ENCODE data around the gene CILP.
"Not testable (repeated sequence)": the region's sequence is repeated elsewhere in the genome, so short reads cannot be mapped to it uniquely, and the experiment has no call there.

Gene CILP

GRCh38 chr15:65210770-65211481 is at the start of gene CILP:
CILP (minus strand) TSS chr15:65211473; CDS start chr15:65209755, 1,718 bp downstream.
- no peak for DNase-seq

DNA sequence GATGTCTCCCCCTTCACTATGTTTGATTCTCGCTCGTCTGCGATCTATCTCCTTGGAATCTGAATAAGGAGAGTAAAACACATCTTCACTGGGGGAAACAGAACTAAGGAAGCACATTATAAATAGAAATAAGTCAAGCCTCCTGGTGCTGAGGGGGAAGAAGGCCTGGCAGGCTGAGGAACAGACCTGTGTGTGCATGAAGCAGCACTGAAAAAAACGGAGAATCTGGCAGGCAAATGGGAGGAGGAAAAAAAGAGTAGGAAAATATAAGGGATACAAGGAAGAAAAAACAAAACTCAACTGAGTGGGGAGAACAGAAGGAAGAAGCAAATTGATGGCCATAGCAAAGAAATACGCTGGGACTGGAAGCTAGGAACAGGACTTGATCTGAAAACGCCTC is 49.7 kb upstream of the CILP start:
- no peak for DNase-seq

DNA sequence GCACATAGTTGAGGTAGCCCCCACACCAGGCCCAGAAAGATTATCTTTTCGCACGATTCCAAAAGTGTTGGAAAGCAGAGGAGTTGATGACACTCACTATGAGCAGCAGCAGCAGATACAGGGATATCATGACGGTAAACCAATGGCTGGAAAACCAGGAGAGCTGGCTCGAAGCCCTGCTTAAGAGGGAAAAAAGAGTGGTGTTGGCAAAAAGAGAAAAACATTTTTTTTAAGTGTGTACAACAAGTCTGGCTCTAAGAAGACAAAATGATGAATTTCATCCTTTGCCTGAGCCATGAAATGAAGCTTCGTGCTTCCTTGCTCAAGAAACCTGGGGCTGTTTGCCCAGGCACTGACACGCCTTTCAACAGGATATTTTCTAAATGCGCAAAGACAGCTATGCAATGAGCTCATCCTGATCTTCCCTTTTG is 48.1 kb upstream of the CILP start:
- no peak for DNase-seq

- DNase-seq: no peak
Measured at GRCh38 chr15:65258375-65259262, 47.3 kb upstream of the CILP start.

- no peak for DNase-seq
Measured at GRCh38 chr15:65255486-65256140, 44.3 kb upstream of the CILP start.

GRCh38 chr15:65254758-65255157 is 43.5 kb upstream of the CILP start:
- no peak for DNase-seq

- no peak for DNase-seq
Measured at GRCh38 chr15:65254356-65254755, 43.1 kb upstream of the CILP start.

GRCh38 chr15:65249641-65250040 is 38.4 kb upstream of the CILP start:
- DNase-seq: no peak

GRCh38 chr15:65248511-65249255 is 37.4 kb upstream of the CILP start:
- no peak for DNase-seq

DNA sequence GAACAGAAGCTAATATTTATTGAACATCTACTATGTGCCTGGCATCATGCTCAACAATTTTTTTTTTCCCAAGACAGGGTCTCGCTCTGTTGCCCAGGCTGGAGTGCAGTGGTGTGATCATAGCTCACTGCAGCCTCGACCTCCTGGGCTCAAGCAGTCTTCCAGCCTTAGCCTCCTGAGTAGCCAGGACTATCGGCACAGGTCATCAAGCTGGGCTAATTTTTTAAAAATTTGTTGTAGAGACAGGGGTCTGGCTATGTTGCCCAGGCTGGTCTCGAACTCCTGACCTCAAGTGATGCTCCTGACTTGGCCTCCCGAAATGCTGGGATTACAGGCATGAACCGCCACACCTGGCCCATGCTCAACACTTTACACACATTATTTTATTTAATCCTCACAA is 35.7 kb upstream of the CILP start:
- DNase-seq: no peak

DNA sequence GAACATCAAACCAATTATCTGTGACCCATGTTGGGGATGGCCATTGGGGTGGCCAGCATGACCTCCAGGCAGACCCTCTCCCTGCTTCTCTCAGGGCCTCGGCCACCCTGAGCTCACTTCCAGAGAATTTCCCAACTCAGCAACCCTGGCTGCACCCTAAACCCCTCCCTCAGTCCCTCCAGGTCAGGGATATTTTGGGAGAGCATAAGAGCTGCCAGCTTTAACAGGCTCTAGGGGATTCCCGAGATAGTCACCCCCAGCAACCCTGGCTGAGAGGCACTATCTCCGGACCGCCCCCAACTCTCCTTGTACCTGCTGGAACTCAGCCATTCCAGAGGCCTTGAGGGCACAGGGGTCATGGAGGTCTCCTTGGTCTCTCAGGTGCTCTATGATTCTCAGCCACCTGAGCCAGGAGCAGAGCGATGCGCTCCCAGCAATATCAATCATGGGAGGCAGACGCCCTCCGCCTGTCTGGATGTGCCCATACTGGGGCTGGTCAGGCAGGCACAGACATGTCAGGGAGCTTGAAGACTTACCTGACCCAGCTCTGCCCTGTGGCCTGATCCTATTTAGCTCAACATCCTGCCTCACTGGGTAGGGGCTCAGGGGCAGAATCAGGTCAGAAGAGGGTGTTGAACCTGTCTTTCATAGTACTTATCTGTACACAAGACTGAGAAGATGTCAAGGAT is 34.9 kb upstream of the CILP start:
- no peak for DNase-seq

DNA sequence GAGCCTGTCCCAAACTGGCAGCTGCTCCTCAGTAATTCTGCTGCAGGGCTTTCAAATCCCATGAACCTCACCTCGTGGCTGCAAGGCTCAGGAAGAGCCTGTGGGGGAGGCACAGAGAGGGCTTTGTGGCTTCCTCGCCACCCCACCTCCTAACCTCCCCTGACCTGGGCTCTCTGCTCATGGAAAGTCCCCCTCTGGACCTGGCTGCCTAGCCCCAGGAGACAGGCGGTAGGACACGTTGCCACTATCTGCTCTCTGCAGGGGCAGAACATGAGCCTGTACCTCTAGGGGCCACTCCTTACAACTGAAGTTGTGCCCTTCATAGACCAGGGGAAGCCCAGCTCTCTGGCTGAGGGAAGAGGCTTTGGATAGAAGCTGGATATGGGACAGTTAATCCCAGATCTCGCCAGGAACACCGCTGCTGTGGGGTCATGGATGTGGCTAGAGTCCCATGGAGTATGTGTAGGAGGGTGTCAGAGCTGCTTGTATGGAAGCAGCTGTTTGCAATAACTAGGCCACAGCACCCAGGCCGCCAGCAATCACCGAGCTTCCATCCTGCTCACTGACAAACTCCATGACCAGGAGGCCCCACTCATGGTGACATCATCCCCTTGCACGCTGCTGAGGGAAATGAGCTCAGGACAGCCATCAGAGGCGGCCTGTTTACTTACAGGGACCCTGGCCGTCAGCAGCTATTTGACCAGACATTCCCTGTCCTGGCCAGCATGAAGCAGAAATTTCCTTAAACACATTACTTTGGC is 34.0 kb upstream of the CILP start:
- DNase-seq: no peak

DNA sequence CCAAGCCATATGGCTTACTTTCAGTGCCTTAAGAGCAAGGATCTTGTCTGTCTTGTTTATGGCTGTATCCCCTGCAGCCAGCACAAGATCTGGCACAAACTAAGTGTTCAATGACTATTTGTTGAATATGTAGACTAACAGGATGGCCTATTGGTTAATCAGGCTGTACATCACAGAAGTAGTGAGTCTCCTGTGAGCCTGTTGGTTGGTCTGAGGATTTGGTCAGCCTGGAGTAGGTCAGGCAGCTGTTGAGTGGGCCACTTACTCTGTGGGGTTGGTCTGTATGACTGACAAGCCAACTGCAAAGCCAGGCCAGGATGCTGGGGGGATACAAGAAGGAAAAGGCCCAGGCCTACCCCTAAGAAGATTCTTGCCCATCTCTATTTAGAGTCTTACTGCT is 33.4 kb upstream of the CILP start:
- DNase-seq: no peak

DNA sequence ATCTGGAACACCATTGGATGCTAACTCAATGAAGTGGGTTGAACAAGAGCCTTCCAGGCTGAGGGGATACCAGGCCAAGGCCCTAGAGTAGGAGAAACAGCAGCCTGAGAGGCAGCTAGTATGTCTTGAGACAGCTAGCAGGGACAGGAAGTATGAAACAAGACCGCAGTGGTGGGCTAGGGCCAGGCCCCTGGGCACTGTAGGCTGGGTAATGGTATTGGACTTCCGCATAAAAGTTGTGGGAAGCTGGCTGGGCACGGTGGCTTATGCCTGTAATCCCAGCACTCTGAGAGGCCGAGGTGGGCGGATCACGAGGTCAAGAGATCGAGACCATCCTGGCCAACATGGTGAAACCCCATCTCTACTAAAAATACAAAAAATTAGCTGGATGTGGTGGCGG is 25.2 kb upstream of the CILP start:
- not testable (repeated sequence) for DNase-seq

- DNase-seq: no peak
Measured at GRCh38 chr15:65233696-65234095, 22.4 kb upstream of the CILP start.

DNA sequence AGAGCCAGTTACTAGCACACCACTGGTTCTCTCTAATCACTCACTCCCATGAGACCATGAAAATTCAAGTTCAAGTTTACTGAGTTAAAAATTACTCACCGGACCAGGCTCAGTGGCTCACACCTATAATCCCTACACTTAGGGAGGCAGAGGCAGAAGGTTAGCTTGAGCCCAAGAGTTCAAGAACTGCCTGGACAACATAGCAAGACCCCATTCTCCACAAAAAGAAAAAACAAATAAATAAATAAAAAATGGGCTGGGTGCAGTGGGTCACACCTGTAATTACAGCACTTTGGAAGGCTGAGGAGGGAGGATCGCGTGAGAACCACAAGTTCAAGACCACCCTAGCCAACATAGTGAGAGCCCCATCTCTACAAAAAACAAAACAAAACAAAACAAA is 21.2 kb upstream of the CILP start:
- DNase-seq: no peak

- DNase-seq: no peak
Measured at GRCh38 chr15:65231306-65231705, 20.0 kb upstream of the CILP start.

- DNase-seq: not testable (repeated sequence)
Measured at GRCh38 chr15:65226901-65227300, 15.6 kb upstream of the CILP start.

DNA sequence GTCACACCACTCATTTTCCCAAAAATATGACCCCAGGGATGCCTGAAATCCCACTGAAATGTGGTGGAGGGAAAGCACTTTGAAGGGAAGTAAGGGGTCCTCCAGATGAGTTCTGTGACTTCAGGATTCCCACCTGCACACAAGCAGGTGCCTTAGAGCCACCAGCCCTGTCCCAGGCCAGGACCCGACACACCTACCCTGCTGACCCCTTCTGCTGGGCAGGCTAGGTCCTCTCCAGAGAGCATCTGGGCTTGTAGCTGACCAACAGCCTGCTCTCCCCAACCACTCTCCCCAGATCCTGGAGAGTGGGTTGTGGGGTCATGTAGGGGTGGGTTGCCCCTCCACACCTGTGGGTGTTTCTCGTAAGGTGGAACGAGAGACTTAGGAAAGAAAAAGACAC is 14.9 kb upstream of the CILP start:
- no peak for DNase-seq

GRCh38 chr15:65223996-65224395 is 12.7 kb upstream of the CILP start:
- DNase-seq: no peak

DNA sequence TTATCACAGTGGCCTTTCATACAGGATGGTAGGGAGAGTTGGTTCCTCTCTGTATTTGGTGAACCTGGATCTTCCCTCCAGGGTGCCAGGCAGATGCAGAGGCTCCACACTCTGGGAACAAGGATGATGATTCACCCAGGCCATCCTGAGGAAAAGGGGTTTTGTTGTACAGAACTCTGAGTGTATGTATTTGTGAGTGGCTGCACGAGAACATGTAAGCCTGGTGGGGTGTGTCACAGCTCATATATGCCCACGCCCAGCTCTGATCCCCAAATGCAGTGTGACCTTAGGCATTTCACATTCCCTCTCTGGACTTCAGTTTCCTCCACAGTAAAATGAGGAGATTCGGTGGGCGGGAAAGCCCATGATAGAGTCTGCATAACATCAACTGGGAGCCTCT is 11.6 kb upstream of the CILP start:
- no peak for DNase-seq

DNA sequence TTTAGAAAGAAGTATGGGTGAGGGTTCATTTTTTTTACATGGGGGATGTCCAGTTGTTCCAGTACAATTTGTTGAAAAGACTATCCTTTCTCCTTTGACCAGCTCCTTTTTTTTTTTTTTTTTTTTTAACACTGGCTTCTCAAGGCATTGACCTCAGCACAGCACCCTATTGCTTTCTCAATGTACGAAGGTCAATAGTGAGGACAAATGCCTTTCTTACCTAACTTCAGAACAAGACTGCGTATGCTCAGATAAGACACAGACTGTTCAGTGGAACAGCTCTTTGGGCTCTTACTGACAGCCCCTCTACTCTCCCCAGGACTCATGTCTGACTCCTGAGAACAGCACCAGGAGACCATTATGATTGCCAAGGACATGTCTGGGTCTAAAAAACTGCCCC is 10.4 kb upstream of the CILP start:
- no peak for DNase-seq

Measured in NCI-H524 treated with DMSO at 0.1 percent for 48 hours (cell line).